Neural crest cell (in vitro differentiated cells): ENCODE measurements around the gene KCNK5. TPM values are rescaled to one million over a fixed set of nuclear protein-coding genes. Genes with fewer than 3 reads are reported as not detected.

Experiments
- DNase-seq: peaks from one replicate; pipeline ENCODE4 v3.0.0; 2021; ENCODE audit warnings: low read depth, mixed read lengths, low spot score
- H3K27ac Mint-ChIP-seq: one replicate; pipeline ENCODE4 v1.8.0; 2021; ENCODE audit warnings: mild to moderate bottlenecking, mixed read lengths; ENCODE audit not compliant: unreplicated experiment
- H3K27me3 Mint-ChIP-seq: 2 replicates; pipeline ENCODE4 v1.8.0; 2021; ENCODE audit warnings: low read depth, mild to moderate bottlenecking, mixed read lengths
- H3K36me3 Mint-ChIP-seq: 2 replicates; pipeline ENCODE4 v1.8.0; 2021; ENCODE audit warnings: low read depth, mild to moderate bottlenecking, mixed read lengths
- H3K4me1 Mint-ChIP-seq: 2 replicates; pipeline ENCODE4 v1.8.0; 2021; ENCODE audit warnings: mixed read lengths
- H3K4me3 Mint-ChIP-seq: one replicate; pipeline ENCODE4 v1.8.0; 2021; ENCODE audit warnings: mild to moderate bottlenecking, mixed read lengths
- H3K9me3 Mint-ChIP-seq: 2 replicates; pipeline ENCODE4 v1.8.0; 2021; ENCODE audit warnings: mixed read lengths
- total RNA-seq: library from RNA; stranded (reverse); gene quantifications from 2 replicates; pipeline ENCODE4 v1.2.1, GENCODE V29; 2021
- TF ChIP-seq, protein P1 (sequence below): fragments of 200-600 bp; sonication (generic); conservative IDR thresholded peaks from 2 replicates; pipeline ENCODE4 v1.5.0; 2021; ENCODE audit warnings: antibody characterized with exemption, mild to moderate bottlenecking

The KCNK5 gene
- total RNA-seq, 1 donor from 2014 or later: 32.7 TPM

DNA sequence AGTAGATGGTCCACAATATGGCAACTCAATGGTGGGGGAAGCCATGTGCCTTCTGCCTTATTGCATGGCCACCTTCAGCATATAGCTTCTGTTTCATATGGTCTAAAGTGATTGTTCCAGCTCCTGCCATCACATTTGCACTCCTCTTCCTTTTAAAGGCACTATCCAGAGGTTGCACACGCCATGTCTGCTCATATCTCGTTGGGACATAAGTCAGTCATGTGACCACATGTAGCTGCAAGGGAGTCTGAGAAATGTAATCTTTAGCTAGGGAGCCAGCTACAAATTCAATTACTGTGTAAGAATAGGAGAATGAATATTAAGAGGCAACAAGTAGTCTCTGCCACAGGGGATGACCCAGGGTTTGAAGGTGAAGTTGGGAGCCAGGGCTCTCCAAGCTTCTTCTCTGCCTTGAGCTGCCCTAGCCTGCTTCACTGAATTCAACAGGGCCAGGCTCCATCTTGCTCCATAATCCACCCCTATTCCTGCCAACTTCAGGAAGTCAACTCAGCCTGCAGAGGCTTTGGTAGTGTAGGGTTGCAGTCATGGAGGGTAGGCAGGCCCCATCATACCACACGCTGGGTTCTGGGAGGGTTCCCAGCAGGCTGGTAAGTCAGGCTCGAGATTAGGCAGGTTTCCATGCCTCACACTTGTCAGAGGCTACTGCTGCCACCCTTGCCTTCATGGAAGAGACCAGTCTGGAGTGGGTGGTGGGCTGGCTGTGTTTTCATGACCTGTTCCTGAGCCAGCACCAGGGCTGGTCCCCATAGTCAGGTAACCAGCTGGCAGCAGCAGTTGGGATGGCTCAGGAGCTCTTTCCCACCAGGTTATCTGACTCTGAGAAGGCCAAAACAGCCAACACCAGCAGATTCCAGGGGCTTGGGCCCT lies 57.5 kb downstream of the KCNK5 start:
- Mint-ChIP-seq H3K27ac (no peak overlapping the region), H3K27me3 (no peaks in the 10 kb centered on the region), H3K4me1 (peaks cover 8% of the 10 kb centered on the region), H3K9me3 (peaks cover 4% of the 10 kb centered on the region), H3K36me3 (peaks cover 26% of the 10 kb centered on the region), H3K4me3 (no peak overlapping the region)
- TF ChIP-seq, protein P1, sequence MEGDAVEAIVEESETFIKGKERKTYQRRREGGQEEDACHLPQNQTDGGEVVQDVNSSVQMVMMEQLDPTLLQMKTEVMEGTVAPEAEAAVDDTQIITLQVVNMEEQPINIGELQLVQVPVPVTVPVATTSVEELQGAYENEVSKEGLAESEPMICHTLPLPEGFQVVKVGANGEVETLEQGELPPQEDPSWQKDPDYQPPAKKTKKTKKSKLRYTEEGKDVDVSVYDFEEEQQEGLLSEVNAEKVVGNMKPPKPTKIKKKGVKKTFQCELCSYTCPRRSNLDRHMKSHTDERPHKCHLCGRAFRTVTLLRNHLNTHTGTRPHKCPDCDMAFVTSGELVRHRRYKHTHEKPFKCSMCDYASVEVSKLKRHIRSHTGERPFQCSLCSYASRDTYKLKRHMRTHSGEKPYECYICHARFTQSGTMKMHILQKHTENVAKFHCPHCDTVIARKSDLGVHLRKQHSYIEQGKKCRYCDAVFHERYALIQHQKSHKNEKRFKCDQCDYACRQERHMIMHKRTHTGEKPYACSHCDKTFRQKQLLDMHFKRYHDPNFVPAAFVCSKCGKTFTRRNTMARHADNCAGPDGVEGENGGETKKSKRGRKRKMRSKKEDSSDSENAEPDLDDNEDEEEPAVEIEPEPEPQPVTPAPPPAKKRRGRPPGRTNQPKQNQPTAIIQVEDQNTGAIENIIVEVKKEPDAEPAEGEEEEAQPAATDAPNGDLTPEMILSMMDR: no peak
- no peak for DNase-seq

DNA sequence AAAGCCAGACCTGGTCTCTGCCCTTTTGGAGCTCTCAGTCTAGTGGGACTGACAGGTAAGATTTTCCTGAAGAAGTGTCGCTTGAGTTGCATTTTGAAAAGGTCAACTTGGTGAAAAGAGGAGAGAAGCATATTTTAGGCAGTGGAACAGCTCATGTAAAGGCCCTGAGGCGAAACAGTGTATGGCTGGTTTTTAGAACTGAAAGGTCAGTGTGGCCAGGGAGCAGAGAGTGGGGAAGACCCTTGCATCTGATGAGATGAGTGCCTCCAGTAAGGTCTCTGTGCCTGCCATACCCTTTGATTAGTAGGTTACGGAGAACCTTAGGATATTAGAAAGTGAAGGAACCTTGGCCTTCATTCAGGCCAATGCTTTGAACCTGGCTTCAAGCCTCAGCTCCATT lies 58.4 kb downstream of the KCNK5 start:
- no peak for DNase-seq
- H3K27ac Mint-ChIP-seq: no peak overlapping the region

DNA sequence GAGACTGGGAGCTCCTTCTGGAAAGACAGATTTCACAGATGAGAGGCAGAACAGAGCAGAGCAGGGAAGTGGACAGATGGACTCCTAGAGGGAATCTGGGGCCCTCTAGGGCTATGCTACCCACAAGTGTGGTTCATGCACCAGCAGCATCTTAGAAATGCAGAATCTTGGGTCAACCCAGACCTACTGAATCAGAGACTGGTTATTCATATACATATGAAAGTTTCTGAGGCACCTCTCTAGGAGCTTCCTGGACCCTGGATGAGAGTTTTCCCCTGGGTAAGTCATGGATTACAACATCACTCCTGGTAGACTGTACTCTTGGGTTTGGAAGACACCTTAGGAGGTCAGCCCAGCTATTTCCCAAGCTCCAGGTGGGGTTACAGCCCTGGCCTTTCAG lies 58.9 kb downstream of the KCNK5 start:
- TF ChIP-seq, protein P1: no peak
- Mint-ChIP-seq H3K27me3 (no peaks in the 10 kb centered on the region), H3K36me3 (peaks cover 22% of the 10 kb centered on the region), H3K9me3 (peaks cover 4% of the 10 kb centered on the region), H3K4me3 (no peak overlapping the region), H3K27ac (no peak overlapping the region), H3K4me1 (peaks cover 13% of the 10 kb centered on the region)
- no peak for DNase-seq

More for the DNA sequence above, 58.4 kb downstream of the KCNK5 start:
- H3K36me3 Mint-ChIP-seq: peaks cover 25% of the 10 kb centered on the region
- peaks cover 4% of the 10 kb centered on the region for H3K9me3 Mint-ChIP-seq
- peaks cover 13% of the 10 kb centered on the region for H3K4me1 Mint-ChIP-seq
- H3K27me3 Mint-ChIP-seq: no peaks in the 10 kb centered on the region
- TF ChIP-seq, protein P1: no peak
- no peak overlapping the region for H3K4me3 Mint-ChIP-seq

DNA sequence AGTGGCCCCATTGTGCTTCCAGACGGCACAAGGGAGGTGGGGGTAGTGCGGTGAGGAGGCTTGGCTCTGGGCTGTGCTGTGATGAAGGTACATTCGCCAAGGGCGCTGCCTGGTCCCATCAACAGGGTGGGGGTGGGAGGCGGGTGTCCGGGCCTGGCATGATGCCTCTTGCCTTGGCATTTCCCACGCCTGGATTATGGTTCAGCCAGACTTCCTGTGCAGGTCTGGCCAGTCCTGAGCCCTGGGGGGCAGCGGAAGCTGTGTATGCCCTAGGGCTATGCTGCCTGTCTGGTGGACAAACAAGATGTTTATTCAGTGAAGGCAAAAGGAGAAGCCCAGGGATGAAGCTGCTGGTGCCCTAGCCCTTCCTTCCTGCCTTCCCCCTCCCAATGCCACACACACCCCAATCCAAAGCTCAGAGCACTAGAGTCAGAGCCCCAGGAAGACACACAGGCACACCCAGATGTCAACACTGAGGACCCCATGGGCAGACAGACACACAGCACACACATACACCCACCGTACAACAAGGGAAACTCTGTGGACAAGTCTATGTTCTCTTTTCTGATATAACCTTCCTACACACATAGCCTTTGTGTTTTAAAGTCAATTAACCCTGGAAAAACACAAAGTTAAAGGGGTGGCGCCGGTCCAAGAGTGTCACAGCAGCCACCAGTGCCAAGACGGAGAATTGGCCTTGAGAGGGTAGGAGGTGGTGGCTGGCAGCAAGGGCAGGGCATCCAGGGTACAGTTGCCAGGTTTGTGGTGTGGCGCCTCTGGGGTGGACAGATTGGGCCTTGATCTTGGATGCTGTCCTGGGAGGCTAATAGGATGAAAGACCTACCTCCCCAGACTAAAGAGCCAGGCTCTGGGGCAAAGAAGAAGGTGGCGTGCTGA lies 59.6 kb downstream of the KCNK5 start:
- Mint-ChIP-seq H3K9me3 (peaks cover 4% of the 10 kb centered on the region), H3K4me3 (no peak overlapping the region), H3K27me3 (no peaks in the 10 kb centered on the region), H3K4me1 (peaks cover 13% of the 10 kb centered on the region), H3K36me3 (peaks cover 23% of the 10 kb centered on the region), H3K27ac (peak overlapping the region; percentile 50)
- no peak for DNase-seq
- TF ChIP-seq, protein P1: no peak

DNA sequence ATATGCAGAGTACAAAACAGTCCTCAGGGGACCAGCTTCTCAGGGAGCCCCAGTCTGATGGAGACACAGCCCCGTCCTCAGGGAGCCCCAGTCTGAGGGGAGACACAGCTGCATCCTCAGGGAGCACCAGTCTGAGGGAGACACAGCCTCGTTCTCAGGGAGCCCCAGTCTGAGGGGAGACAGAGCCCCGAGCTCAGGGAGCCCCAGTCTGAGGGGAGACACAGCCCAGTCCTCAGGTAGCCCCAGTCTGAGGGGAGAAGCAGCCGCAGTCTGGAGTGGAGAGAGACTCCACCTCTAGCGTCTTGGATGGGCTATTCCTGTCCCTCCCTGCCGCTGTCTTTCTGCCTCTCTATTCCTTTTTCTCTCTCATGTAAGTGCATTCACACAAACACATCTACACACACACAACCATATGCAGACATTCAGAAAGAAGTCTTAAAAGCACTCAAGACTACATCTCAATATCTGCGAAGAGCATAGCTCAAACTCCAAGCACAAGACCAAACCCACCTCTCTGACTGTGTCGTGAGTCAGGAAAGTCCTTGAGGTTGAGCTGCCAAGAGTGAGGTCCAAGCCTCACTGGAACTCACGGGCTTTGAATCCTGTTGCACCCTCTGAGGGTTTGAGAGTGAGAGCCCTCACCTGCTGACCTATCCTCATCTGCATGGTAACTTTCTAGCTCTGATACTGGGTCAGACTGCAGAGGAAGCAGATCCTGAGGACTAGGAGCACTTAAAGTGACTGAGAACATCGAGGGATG lies 61.2 kb downstream of the KCNK5 start:
- Mint-ChIP-seq H3K4me1 (peaks cover 13% of the 10 kb centered on the region), H3K36me3 (peaks cover 17% of the 10 kb centered on the region), H3K27me3 (no peaks in the 10 kb centered on the region), H3K4me3 (no peak overlapping the region), H3K27ac (no peak overlapping the region), H3K9me3 (no peaks in the 10 kb centered on the region)
- no peak for DNase-seq
- TF ChIP-seq, protein P1: no peak
